GM19025 (cell line): ENCODE results near the gene ESR1.
"Not testable (repeated sequence)": the region's sequence is repeated elsewhere in the genome, so short reads cannot be mapped to it uniquely, and the experiment has no call there.

ENCODE experiments used
- ATAC-seq: cut with Tn5 transposase; IDR thresholded peaks from one replicate; pipeline ENCODE4 v1.9.1; 2021; ENCODE audit warnings: mild to moderate bottlenecking, low read depth, moderate library complexity; ENCODE audit not compliant: unreplicated experiment

The ESR1 gene

DNA sequence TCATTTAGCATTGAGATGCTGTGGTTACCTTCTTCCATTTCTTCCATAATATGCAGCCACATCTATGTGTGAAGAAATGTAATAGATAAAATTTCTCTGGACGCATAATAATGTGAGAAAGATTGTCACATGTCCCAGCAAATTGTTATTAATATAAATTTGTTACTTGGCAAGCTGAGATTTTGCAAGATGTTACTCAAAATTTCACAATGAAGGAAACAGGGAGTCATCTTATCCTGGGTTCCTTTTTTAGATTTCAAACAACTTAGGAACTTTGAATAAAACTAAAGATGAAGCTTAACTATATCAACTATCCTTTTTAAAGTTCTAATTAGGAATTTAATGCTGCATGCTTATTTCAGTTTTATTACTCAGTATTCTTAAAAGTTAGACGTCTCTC is 3.6 kb downstream of the ESR1 start:
- ATAC-seq = no peak

DNA sequence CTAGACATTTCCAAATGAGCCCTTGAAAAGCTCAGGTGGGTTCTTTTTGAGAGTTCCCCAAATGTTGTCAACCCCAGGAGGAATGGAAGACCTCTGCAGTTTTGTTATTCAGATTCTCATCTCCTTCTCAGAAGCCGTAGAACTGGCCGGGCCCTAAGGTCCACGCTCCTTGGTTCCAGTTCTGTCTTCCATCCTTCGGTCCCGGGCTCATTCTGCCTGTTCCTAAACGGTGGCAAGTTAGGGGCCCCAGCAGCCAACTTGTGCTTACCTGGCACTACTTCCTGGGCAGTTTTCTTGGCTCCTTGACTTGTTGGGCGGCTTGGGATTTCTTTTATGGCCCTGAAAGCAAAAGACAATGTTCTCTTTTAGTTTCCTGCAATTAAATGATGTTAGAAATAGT is 6.4 kb downstream of the ESR1 start:
- ATAC-seq = no peak

DNA sequence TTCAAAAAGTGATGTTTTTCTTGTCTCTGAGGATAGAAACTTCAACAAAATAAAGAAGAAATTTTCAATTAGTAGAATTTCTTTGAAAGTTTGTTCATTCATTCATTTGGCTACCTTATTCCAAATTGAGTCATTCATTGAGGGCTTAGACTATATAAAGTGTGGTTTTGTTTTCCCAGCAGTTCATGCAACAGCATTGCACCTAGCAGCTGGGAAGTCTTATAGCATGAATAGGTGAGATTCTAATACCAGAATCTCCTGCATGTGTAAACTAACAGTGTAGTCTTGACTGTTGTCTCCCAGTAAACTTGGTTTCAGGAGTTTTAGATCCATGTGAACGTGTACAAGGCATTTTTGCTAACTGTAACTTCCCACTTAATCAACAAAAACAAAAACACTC is 7.1 kb downstream of the ESR1 start:
- no peak for ATAC-seq

DNA sequence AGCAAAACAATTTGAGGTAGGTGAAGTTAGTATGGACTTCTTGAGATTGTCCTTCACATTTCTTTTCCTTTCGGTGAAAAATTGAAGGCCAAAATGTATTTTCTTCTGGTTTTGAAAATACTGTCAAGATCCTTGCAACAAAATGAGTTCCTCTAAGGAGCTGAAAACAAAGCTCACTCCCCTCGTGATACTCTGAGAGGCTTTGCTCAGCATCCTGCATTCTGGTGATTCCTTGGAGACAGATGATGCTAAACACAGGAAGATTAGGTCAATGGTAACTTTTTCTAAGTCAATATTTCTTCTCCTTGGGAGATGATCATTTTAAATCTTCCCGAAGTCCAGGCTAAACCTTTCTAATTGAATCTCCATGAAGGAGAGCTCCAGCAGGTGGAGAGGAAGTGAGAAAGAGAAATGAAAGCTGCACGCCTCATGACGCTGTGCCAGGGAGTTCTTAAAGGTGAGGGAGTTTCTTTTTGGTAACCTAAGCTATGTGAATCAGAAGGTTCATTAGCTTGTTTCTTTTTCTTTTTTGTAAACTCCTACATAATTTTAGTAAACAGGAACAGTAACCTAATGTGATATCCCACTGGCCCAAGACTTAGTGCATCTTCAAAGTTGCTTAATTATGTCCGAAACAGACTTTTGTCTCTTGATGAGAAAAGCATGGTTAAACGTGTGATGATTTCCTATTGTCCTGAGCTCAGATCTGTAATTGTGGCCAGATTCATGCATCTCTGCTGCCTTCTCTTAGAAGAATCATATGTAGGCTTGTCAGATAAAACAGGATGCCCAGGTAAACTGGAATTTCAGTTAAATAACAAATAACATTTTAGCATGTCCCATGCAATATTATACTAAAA is 15.0 kb downstream of the ESR1 start:
- ATAC-seq = peak; percentile 88

DNA sequence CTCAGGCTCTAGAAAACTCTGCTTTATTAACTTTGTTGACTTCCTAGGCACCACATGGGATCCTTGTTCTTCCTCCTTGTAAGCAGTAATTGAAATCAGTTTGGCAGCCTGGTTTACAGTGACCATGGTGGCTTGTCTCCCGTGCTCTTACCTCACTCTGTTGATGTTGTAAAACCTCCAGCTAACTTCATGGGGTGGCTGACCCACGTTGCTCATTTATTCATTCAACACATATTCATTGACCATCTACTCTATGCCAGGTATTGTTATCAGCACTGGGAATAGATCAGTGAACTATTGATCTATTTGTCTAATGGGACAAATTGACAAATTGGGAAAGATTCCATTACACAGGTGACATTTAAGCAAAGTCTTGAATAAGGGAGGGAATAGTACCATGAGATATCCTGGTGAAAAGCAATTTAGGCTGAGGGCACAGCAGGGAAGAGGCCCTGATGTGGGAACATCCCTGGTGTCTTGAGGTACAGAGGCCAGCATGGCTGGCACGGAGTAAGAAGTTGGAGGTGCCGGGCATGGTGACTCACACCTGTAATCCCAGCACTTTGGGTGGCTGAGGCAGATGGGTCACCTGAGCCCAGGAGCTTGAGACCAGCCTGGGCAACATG is 19.1 kb downstream of the ESR1 start:
- no peak for ATAC-seq

DNA sequence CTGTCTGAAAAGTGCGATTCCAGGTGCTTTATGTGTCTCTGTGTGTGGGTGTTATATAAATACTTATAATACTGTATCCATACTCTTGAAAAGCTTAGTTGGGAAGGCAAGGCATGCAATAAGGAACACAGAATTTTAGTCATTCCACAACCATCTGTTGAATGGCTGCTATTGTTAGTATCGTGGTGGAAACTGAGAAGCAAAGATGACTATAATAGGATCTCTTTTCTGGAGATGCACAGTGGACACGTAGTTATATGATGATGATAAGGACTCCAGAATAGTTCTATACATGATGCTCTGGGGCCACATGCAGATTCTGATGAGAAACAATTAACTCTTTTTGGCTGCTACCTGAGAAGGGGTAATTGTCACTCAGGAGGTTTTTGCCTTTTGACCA is 25.2 kb downstream of the ESR1 start:
- no peak for ATAC-seq

DNA sequence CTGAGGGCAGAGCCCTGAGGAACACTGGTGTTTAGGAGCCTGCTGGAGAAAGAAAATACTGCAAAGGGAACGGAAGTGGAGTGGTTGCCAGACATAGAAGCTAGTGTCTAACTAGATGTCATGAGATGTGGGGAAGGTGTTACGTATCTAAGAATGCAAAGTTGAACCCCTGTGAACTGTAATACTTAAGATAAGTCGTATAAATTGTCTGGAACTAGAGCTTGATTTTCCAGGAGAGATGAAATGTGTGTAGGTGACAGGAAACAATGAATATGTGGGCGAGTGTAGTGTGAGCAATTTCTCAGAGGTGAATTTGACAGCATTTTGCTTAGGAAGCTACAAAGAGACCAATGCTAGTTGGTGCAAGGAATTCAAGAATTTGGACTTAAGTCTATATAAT is 27.9 kb downstream of the ESR1 start:
- ATAC-seq = no peak

DNA sequence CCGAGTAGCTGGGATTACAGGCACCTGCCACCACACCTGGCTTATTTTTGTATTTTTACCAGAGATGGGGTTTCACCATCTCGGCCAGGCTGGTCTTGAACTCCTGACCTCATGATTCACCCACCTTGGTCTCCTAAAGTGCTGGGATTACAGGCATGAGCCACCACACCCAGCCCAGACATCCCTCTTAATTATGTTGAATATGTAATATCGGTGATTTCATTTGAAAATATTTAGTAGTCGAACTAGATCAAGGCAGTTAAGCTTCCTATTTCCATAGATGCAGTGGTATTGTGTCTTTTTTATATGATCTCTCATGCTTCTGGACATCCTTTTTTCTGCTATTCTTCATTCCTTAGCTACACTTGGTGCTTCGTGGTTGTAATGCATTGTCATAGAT is 29.7 kb downstream of the ESR1 start:
- ATAC-seq = no peak

DNA sequence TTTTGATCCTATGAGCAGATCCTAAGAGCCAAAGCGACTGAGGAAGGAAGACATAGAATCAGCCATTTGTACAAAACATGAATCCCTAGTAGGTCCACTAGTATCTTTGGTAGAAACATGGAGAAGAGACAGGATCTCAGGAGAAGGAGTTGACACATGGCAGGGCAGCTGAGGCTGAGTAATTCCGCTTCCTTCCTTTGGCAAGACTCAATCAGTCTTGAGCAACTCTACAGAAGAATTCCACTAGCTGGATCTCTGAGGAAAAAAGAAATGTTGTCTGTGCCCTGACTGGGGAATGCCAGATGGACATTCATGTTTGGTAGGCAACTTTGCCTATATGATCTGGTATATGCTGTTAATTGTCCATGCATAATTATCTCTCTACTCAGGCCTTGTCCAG is 35.3 kb downstream of the ESR1 start:
- no peak for ATAC-seq

DNA sequence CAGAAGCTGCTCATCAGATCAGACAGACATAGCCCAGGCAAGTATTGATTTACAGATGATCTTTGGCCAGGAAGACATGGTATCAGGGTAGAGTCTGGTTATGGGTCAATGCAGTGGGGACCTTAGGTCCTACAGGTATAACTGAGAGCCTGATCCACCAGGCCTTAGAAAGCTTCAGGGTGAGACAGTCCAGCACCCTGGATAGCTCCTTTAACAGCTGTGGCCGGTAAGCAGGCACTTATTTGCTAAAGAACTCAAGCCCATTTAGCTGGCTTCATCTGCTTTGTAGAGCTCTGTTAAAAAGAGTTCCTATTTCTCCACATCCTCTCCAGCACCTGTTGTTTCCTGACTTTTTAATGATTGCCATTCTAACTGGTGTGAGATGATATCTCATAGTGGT is 39.6 kb downstream of the ESR1 start:
- no peak for ATAC-seq

DNA sequence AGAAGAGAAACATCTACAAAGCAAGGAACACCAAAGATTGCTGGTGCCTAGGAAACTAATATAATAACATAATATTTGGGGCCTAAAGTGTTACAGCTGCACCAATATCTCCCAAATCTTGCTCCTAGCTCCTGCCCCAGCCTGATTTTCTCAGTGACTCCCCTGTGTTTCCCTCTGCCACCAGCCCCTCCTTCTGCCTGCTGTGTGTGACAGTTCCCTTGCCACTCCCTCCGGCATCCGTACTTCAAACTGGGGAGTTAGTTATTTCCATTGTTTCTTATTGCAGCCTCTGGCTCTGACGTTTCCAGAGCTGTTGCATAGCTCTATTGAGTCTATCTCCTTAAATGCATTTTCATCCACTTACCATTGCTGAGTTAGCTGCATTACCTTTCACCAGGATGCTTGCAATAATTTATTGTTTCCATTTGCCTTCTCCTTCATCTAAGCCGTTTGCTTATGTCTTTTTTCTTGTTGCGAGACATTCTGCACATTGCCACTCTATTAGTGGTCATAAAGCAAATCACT is 43.1 kb downstream of the ESR1 start:
- no peak for ATAC-seq

DNA sequence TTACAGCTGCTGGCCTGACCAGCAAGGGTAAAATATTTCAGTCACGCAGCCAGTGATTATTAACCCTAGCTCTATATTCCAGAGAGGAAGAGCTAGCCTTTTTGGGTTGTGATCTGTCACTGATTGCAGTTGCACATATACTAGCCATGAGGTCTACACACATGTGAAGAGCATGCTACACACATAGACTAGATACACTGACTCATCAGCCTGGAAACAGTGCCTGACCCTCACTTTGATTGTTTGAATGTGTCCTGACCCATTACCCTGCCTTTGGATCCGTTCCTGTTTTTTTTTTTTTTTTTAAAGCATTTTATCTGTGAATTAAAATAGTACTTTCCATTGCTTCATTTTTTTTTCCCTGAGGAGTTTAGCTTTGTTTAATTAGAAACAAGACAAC is 50.8 kb downstream of the ESR1 start:
- no peak for ATAC-seq

DNA sequence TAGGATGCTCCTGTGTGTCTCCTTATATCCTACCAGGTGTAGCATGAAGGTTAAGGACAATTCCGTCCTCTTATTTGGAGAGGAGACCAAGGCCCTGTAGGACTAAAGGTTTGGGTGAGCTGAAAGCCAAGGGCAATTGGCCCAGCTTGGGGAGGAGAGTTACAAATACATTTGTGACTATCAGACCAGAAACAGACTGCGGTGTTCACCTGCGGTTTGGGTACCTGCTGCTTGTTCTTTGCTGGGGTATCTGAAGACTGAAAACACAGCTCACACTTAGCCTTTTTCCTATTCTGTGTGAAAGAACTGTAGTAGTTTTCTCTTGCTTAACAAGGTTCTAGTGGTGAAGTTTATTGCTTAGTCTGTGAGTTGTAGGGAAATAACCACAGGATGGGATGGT is 55.0 kb downstream of the ESR1 start:
- no peak for ATAC-seq

DNA sequence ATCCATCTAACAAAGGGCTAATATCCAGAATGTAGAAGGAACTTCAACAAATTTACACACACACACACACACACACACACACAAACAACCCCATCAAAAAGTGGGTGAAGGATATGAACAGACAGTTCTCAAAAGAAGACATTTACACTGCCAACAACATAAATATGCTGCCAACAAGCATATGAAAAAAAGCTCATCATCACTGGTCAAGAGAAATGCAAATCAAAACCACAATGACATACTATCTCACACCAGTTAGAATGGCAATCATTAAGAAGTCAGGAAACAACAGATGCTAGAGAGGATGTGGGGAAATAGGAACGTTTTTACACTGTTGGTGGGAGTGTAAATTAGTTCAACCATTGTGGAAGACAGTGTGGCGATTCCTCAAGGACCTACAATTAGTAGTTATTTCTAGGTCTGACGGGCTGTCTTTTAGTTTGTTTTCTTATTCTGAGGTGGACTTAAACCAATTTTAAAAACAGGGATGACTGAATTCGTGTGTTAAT is 59.9 kb downstream of the ESR1 start:
- ATAC-seq = not testable (repeated sequence)

DNA sequence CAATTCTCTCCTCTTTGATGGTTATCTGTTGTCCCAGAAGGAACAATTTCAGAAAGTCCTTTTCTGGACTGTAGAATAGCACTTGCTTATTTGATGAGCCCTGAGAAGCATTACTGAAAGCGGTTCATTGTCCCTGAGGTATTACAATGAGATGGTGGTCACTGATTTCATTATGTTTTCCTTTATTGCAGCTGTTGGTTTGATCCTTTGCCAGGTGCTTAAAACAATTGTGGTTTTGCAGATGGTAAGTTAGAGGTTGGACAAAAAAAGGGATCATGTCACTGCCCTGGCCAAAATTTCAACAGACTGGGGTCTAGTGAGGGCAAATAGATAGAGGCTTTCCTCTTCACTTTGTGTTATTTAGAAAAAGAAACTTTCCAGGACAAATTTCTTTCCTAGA is 61.9 kb downstream of the ESR1 start:
- no peak for ATAC-seq

DNA sequence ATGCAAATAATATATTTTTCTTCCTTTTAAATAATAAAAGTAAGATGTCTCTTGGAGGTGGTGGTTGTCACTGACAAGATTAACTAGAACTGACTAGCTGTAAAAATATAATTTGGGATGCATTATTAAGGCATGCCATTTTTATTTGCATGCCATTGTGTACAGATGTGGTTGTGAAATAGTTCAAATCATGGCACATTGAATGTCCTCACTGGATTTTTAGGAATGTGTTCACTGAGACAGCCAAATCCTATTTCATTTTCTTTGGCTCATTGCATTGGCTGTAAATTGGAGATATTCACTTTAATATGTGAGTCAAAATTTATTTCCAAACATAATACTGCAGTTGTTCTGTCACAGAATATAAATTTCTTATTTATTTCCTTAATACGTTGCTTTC is 62.3 kb downstream of the ESR1 start:
- no peak for ATAC-seq

DNA sequence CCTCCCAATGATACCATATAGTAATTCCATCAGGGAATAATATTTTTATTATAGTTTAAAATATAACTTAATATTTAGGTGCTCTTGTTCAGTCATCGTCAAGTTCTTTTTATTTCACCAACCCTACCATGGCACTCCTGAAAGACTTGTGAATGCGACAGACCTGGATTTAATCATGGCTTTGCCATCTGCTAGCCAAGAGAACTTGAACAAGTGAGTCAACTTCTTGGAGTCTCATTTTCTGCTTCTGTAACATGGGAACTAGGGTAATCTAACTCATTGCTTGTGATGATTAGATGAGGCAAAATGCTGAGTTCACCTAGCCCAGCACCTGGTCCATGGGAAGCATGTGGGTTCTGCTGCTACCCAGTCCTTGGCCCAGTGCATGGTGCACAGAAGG is 62.9 kb downstream of the ESR1 start:
- no peak for ATAC-seq

DNA sequence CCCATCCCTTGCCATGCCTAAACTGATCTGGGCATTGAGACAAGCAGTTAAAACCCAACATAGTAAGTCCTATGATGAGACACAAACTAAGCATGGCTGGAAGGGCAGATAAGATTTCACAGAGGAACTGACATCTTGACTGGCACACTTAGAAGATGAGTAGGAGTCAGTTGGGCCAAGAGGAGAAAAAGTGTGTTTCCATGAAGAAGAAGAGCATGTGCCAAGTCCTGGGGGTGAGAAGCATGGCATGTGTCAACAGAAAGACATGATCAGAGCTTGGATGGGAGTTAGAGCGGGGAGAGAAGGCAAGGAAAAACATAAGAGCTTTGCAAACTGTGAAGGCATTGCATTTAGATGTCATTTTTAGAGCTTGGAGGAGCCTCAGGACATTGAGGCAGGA is 68.0 kb downstream of the ESR1 start:
- no peak for ATAC-seq

DNA sequence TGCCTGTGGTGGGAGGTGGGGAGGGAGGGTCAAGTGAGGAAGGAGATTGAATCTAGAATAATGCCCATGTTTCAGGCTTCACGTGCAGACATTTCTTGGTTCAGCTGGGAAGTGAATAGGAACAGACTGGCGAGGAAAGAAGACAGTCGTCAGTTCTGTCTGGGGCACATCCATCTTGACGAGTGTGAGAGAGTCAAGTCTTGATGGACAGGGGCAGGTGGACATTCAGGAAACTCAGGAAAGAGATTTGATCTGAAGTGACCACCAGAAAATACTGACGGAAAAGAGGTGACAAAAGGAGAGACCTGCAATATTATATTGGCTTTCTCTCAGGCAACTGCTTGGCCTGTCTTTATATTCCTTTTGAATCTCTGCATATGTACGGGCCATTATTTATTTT is 68.6 kb downstream of the ESR1 start:
- ATAC-seq = no peak

DNA sequence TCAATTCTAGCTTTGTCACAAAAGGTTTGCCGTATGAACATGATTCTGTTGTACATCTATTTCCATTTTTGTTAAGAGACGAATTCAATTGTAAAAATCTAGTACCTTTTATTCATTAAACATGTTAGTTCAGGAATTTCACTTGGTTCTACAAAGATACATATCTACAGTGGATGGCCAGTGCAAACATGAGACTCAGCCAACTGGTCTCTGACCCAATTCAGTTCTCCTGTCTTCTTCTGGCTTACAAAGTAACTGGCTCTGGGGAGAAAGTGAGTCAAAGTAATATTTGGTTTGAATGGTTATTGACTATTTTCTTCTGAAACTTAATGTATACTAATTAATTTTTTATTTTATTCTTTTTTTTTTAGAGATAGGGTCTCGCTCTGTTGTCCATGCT is 70.0 kb downstream of the ESR1 start:
- ATAC-seq = no peak

DNA sequence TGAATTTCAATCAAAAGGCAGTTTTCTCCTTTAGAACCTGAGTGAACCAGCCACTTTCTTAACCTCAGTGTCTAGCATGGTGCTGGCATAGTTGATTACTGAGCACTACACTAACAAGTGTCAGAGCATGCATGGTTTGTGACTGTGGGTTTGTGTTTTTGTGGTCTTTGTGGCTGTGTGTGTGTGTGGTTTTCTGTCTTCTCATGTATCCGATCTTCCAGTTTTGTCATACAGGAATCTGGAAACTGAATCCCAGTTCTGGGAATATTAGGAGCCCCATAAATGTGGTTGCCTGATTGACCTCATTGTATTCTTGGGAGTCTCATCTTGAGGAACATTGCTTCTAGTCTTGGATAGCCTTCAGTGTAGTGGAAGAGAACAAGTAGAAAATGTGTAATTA is 73.7 kb downstream of the ESR1 start:
- no peak for ATAC-seq

DNA sequence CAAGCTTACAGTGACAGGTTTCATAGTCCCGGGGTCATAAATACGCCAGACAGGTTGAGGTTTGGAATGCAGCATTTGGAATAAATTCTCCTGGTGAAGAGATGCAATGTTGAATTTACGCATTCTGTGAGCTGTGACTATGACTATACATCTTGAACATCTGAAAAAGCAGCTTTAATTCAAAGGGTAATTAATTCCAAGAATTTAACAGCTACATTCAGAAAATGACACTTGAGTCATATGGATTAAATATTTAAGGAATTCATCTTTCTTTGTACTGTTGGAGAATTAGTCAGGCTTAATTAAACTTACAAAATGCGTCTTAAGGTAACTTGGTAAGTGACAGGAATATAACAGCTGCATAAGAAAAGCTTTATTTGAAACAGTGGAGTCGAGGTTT is 74.7 kb downstream of the ESR1 start:
- ATAC-seq = no peak
